Measurements from ENCODE around the gene ISOC2.
"Not testable (repeated sequence)": the region's sequence is repeated elsewhere in the genome, so short reads cannot be mapped to it uniquely, and the experiment has no call there.

Gene ISOC2

GRCh38 chr19:55437410-55437809 lies 24.0 kb downstream of the ISOC2 start:
- DNase-seq: no peak

- no peak for DNase-seq
Measured at GRCh38 chr19:55436847-55437246, 24.6 kb downstream of the ISOC2 start.

- DNase-seq: no peak
Measured at GRCh38 chr19:55435020-55435419, 26.4 kb downstream of the ISOC2 start.

- DNase-seq: no peak
Measured at GRCh38 chr19:55434356-55434919, 27.0 kb downstream of the ISOC2 start.

GRCh38 chr19:55433292-55433691 lies 28.1 kb downstream of the ISOC2 start:
- DNase-seq: no peak

GRCh38 chr19:55432241-55432959 lies 29.0 kb downstream of the ISOC2 start:
- no peak for DNase-seq

- DNase-seq: no peak
Measured at GRCh38 chr19:55431183-55431582, 30.3 kb downstream of the ISOC2 start.

- no peak for DNase-seq
Measured at GRCh38 chr19:55426042-55426441, 35.4 kb downstream of the ISOC2 start.

GRCh38 chr19:55424518-55424917 lies 36.9 kb downstream of the ISOC2 start:
- DNase-seq: no peak

GRCh38 chr19:55423225-55424005 lies 38.0 kb downstream of the ISOC2 start:
- DNase-seq: no peak

- not testable (repeated sequence) for DNase-seq
Measured at GRCh38 chr19:55421281-55421680, 40.2 kb downstream of the ISOC2 start.

- DNase-seq: no peak
Measured at GRCh38 chr19:55419624-55420236, 41.7 kb downstream of the ISOC2 start.

GRCh38 chr19:55419103-55419502 lies 42.3 kb downstream of the ISOC2 start:
- no peak for DNase-seq

- DNase-seq: no peak
Measured at GRCh38 chr19:55418185-55418584, 43.3 kb downstream of the ISOC2 start.

GRCh38 chr19:55410168-55410567 lies 51.3 kb downstream of the ISOC2 start:
- DNase-seq: no peak

- DNase-seq: not testable (repeated sequence)
Measured at GRCh38 chr19:55409179-55409578, 52.3 kb downstream of the ISOC2 start.

GRCh38 chr19:55408533-55408872 lies 52.9 kb downstream of the ISOC2 start:
- DNase-seq: no peak

- peak; percentile 94 to 97 for DNase-seq
Measured at GRCh38 chr19:55407800-55408532, 53.5 kb downstream of the ISOC2 start.

- not testable (repeated sequence) for DNase-seq
Measured at GRCh38 chr19:55407550-55407799, 54.0 kb downstream of the ISOC2 start, which contains the start of gene UBE2S. Gene UBE2S (minus strand): TSS chr19:55407788. CDS start chr19:55407589, 199 bp downstream.

GRCh38 chr19:55406826-55407549 lies 54.5 kb downstream of the ISOC2 start:
- no peak for DNase-seq

- DNase-seq: no peak
Measured at GRCh38 chr19:55406091-55406825, 55.2 kb downstream of the ISOC2 start.

GRCh38 chr19:55405638-55406037 lies 55.8 kb downstream of the ISOC2 start:
- no peak for DNase-seq

Measured in cerebellar nuclear complex (tissue), 1 donor.